Myocyte (in vitro differentiated cells): Measurements from ENCODE around the gene FOXJ3. TPM values are rescaled to one million over a fixed set of nuclear protein-coding genes. Genes with fewer than 3 reads are reported as not detected.
A peak's percentile ranks its signal among the peaks of the same experiment; 100 is the strongest.

ENCODE experiments used
- DNase-seq: peaks from one replicate; pipeline ENCODE4 v3.0.0-alpha.2; 2012; ENCODE audit warnings: low read depth
- polyA plus RNA-seq: library from polyadenylated mRNA; unstranded; fragments of >200 nt; gene quantifications from one replicate; pipeline ENCODE4 v1.2.1, GENCODE V29; 2012; ENCODE audit warnings: missing spikeins
- total RNA-seq: library from RNA; depleted of rRNA; stranded (reverse); fragments of >200 nt; gene quantifications from 2 replicates; pipeline ENCODE4 v1.2.3, GENCODE V29; 2014

Gene FOXJ3
- total RNA-seq: 45.1 and 47.4 TPM in 2 replicates
- 20.5 TPM for polyA plus RNA-seq

GRCh38 chr1:42335050-42335808, at the start of gene FOXJ3:
TSS of gene FOXJ3 (minus strand) at chr1:42335235. CDS start at chr1:42311093, 24,142 bp downstream.
- peak; percentile 97 for DNase-seq

- DNase-seq: no peak
Observed at GRCh38 chr1:42381280-42381673, 46.2 kb upstream of the FOXJ3 start.

GRCh38 chr1:42380586-42381279, 45.7 kb upstream of the FOXJ3 start, which contains the start of gene RIMKLA:
TSS of gene RIMKLA (plus strand) at chr1:42380792. CDS start at chr1:42380935, 143 bp downstream.
- DNase-seq: no peak

GRCh38 chr1:42379794-42380585, 45.0 kb upstream of the FOXJ3 start:
- DNase-seq: peak; percentile 27

- DNase-seq: no peak
Observed at GRCh38 chr1:42372796-42373195, 37.8 kb upstream of the FOXJ3 start.

GRCh38 chr1:42370876-42371549, 36.0 kb upstream of the FOXJ3 start:
- no peak for DNase-seq

- DNase-seq: no peak
Observed at GRCh38 chr1:42369471-42369870, 34.4 kb upstream of the FOXJ3 start.

- DNase-seq: no peak
Observed at GRCh38 chr1:42368096-42368795, 33.2 kb upstream of the FOXJ3 start.

- no peak for DNase-seq
Observed at GRCh38 chr1:42365118-42365517, 30.1 kb upstream of the FOXJ3 start.

GRCh38 chr1:42364542-42364941, 29.5 kb upstream of the FOXJ3 start:
- no peak for DNase-seq

GRCh38 chr1:42364089-42364488, 29.1 kb upstream of the FOXJ3 start:
- DNase-seq: no peak

- DNase-seq: no peak
Observed at GRCh38 chr1:42359466-42359865, 24.4 kb upstream of the FOXJ3 start.

GRCh38 chr1:42358791-42359190, 23.8 kb upstream of the FOXJ3 start:
- DNase-seq: no peak

GRCh38 chr1:42350086-42350485, 15.1 kb upstream of the FOXJ3 start:
- DNase-seq: no peak

GRCh38 chr1:42348498-42348897, 13.5 kb upstream of the FOXJ3 start:
- no peak for DNase-seq

- DNase-seq: peak; percentile 39
Observed at GRCh38 chr1:42343049-42343448, 8.0 kb upstream of the FOXJ3 start.

- no peak for DNase-seq
Observed at GRCh38 chr1:42340901-42341300, 5.9 kb upstream of the FOXJ3 start.

- DNase-seq: peak; percentile 27
Observed at GRCh38 chr1:42340093-42340492, 5.1 kb upstream of the FOXJ3 start.

GRCh38 chr1:42336978-42337377, 1.9 kb upstream of the FOXJ3 start:
- no peak for DNase-seq

- peak; percentile 13 for DNase-seq
Observed at GRCh38 chr1:42335809-42336518, 929 bp upstream of the FOXJ3 start.
